ENCODE data around the gene CACNA1H. TPM values are rescaled to one million over a fixed set of nuclear protein-coding genes. Genes with fewer than 3 reads are reported as not detected.
A peak's percentile ranks its signal among the peaks of the same experiment; 100 is the strongest.

Gene CACNA1H
- total and polyA plus RNA-seq, 3 donors from 2014 or later = 41.1 to 69.0 (median 55.9) TPM

- Histone ChIP-seq H3K9me3 (no peaks in the 10 kb centered on the region), H3K4me3 (no peak overlapping the region), H3K4me1 (peaks cover 26% of the 10 kb centered on the region), H3K27ac (no peak overlapping the region), H3K27me3 (no peaks in the 10 kb centered on the region), H3K36me3 (ENCODE audit: low read depth, missing control alignments) (no peaks in the 10 kb centered on the region)
- 91 to 93% methylated on average over 17 of the region's 17 CpGs for WGBS, 2 donors
- DNase-seq = no peak
- TF ChIP-seq POLR2A (IDR thresholded peaks at IDR 0.05) (no peak), CTCF (IDR thresholded peaks at IDR 0.05) (no peak)
- intact Hi-C loops (cut with DNase I; ENCODE audit: low total_unique reads) = no loop called here
These were observed 12.1 kb downstream of the CACNA1H start for GRCh38 chr16:1164975-1165374.

GRCh38 chr16:1165511-1165910 is 12.6 kb downstream of the CACNA1H start:
- Histone ChIP-seq H3K9me3 (no peaks in the 10 kb centered on the region), H3K27ac (no peak overlapping the region), H3K36me3 (ENCODE audit: low read depth, missing control alignments) (no peaks in the 10 kb centered on the region)

GRCh38 chr16:1167276-1168107 is 14.6 kb downstream of the CACNA1H start:
- H3K9me3 ChIP-seq = no peaks in the 10 kb centered on the region
- WGBS, 2 donors = 78 to 88% methylated on average over 31 to 43 of the region's 52 CpGs
- intact Hi-C loops (cut with DNase I; ENCODE audit: low total_unique reads) = no loop called here
- H3K27me3 ChIP-seq = no peaks in the 10 kb centered on the region
- H3K27ac ChIP-seq = no peak overlapping the region
- H3K36me3 ChIP-seq (ENCODE audit: low read depth, missing control alignments) = no peaks in the 10 kb centered on the region
- no peak overlapping the region for H3K4me3 ChIP-seq
- no peak for DNase-seq
- H3K4me1 ChIP-seq = peaks cover 38% of the 10 kb centered on the region
- TF ChIP-seq POLR2A (IDR thresholded peaks at IDR 0.05) (no peak), CTCF (IDR thresholded peaks at IDR 0.05) (no peak)

More at GRCh38 chr16:1165511-1165910, 12.6 kb downstream of the CACNA1H start:
- H3K4me3 ChIP-seq = no peak overlapping the region
- no peaks in the 10 kb centered on the region for H3K27me3 ChIP-seq
- no peak for DNase-seq
- intact Hi-C loops (cut with DNase I; ENCODE audit: low total_unique reads) = no loop called here
- H3K4me1 ChIP-seq = peaks cover 26% of the 10 kb centered on the region
- TF ChIP-seq CTCF (IDR thresholded peaks at IDR 0.05) = no peak
- TF ChIP-seq POLR2A (IDR thresholded peaks at IDR 0.05) = no peak
- WGBS, 2 donors = 74 to 80% methylated on average over 7 to 9 of the region's 12 CpGs

GRCh38 chr16:1168837-1169236 is 15.9 kb downstream of the CACNA1H start:
- Histone ChIP-seq H3K9me3 (no peaks in the 10 kb centered on the region), H3K4me3 (no peak overlapping the region), H3K36me3 (ENCODE audit: low read depth, missing control alignments) (no peaks in the 10 kb centered on the region), H3K27ac (peak overlapping the region in 1 of 2 donors; percentile 59), H3K4me1 (peaks cover 38% of the 10 kb centered on the region), H3K27me3 (no peaks in the 10 kb centered on the region)
- intact Hi-C loops (cut with DNase I; ENCODE audit: low total_unique reads) = no loop called here
- DNase-seq = no peak
- no peak for TF ChIP-seq CTCF (IDR thresholded peaks at IDR 0.05)
- TF ChIP-seq POLR2A (IDR thresholded peaks at IDR 0.05) = no peak
- WGBS, 2 donors = 77% methylated on average over 18 of the region's 18 CpGs; no CpG with 5 or more reads in 1 of the 2 donors

Data from testis (tissue), 3 donors.